DND-41 (cell line): ENCODE results near the gene ZFPM1.

Experiments used
- ATAC-seq: fragments of 200-7000 bp; cut with Tn5 transposase; 3 replicates; pipeline ENCODE4 v1.9.1; 2021; ENCODE audit warnings: low read depth; ENCODE audit not compliant: insufficient read depth
- DNase-seq: peaks from one replicate; pipeline ENCODE4 v3.0.0-alpha.2; 2020
- H2AFZ ChIP-seq: 2 replicates; pipeline ENCODE4 v1.6.0; 2012; ENCODE audit warnings: low read depth, low read length
- H3K27ac ChIP-seq: 2 replicates; pipeline ENCODE4 v1.5.1; 2012; ENCODE audit warnings: low read length, inconsistent platforms
- H3K27me3 ChIP-seq: fragments of 200-600 bp; sonication (generic); 2 replicates; pipeline ENCODE4 v1.6.0; 2012; ENCODE audit warnings: low read length, mild to moderate bottlenecking, inconsistent platforms; ENCODE audit not compliant: insufficient read depth, poor library complexity
- H3K36me3 ChIP-seq: 2 replicates; pipeline ENCODE4 v1.5.1; 2012; ENCODE audit warnings: low read length, inconsistent platforms; ENCODE audit not compliant: insufficient read depth
- H3K4me1 ChIP-seq: 2 replicates; pipeline ENCODE4 v1.5.1; 2012; ENCODE audit warnings: mild to moderate bottlenecking, low read length; ENCODE audit not compliant: insufficient read depth
- H3K4me2 ChIP-seq: 2 replicates; pipeline ENCODE4 v1.6.0; 2012; ENCODE audit warnings: mild to moderate bottlenecking, moderate library complexity, low read length, inconsistent platforms; ENCODE audit not compliant: insufficient read depth
- H3K4me3 ChIP-seq, 2 experiments: fragments of 200-600 bp in 1 of 2; shearing (Covaris generic) in 1 of 2; 2 replicates each; pipeline ENCODE4 v1.5.1; 2012 to 2016; ENCODE audit warnings: inconsistent platforms in 2 of 2, low read length in 2 of 2, mild to moderate bottlenecking in 2 of 2, low read depth in 1 of 2, moderate library complexity in 1 of 2
- H3K79me2 ChIP-seq: 2 replicates; pipeline ENCODE4 v1.6.0; 2012; ENCODE audit warnings: low read length, inconsistent platforms; ENCODE audit not compliant: insufficient read depth
- H3K9ac ChIP-seq: 2 replicates; pipeline ENCODE4 v1.6.0; 2012; ENCODE audit warnings: low read depth, mild to moderate bottlenecking, inconsistent platforms, low read length, moderate library complexity
- H3K9me3 ChIP-seq: 2 replicates; pipeline ENCODE4 v1.5.1; 2012; ENCODE audit warnings: low read length, moderate library complexity, mild to moderate bottlenecking, inconsistent platforms; ENCODE audit not compliant: insufficient read depth, severe bottlenecking
- H4K20me1 ChIP-seq: 2 replicates; pipeline ENCODE4 v1.6.0; 2012; ENCODE audit warnings: low read length; ENCODE audit not compliant: insufficient read depth
- EZH2 ChIP-seq: IDR thresholded peaks from 3 replicates; pipeline ENCODE4 v1.6.1; 2012; ENCODE audit warnings: borderline replicate concordance, low read depth, mild to moderate bottlenecking, moderate library complexity, low read length, inconsistent platforms; ENCODE audit not compliant: severe bottlenecking
- TF ChIP-seq, protein P1 (sequence below): IDR thresholded peaks from 2 replicates; pipeline ENCODE4 v1.5.1; 2012; ENCODE audit warnings: borderline replicate concordance, low read length, moderate library complexity, mild to moderate bottlenecking; ENCODE audit not compliant: poor library complexity, severe bottlenecking; ENCODE audit errors: extremely low read depth

The ZFPM1 gene

DNA sequence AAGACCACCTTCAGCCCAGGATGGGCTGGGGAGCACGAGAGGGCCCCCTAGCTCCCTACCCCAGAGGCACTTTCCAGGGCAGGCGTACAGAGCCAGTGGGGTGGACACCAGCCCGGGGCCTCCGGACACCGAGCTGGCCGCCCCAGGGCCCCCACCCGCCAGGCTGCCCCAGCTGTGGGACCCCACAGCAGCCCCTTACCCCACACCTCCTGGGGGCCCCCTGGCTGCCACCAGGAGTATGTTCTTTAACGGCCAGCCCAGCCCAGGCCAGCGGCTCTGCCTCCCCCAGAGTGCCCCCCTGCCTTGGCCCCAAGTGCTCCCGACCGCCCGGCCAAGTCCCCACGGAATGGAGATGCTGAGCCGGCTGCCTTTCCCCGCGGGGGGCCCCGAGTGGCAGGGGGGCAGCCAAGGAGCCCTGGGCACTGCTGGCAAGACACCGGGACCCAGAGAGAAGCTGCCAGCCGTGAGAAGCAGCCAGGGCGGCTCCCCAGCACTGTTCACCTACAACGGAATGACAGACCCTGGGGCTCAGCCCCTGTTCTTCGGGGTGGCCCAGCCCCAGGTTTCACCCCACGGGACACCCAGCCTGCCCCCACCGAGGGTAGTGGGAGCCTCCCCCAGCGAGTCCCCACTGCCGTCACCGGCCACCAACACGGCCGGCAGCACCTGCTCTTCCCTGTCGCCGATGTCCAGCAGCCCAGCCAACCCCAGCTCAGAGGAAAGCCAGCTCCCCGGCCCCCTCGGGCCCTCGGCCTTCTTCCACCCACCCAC is 24.3 kb upstream of the ZFPM1 start:
- no peak for ATAC-seq
- Histone ChIP-seq H3K4me1 (peaks cover 14% of the 10 kb centered on the region), H3K79me2 (no peaks in the 10 kb centered on the region), H3K4me2 (no peak overlapping the region), H3K27me3 (peaks cover 27% of the 10 kb centered on the region), H3K4me3 (no peak overlapping the region), H2AFZ (no peak overlapping the region), H4K20me1 (peaks cover 16% of the 10 kb centered on the region; the same call in 1 of the 2 replicates), H3K9me3 (no peaks in the 10 kb centered on the region), H3K36me3 (no peaks in the 10 kb centered on the region), H3K27ac (no peak overlapping the region), H3K9ac (no peak overlapping the region)
- TF ChIP-seq, protein P1, sequence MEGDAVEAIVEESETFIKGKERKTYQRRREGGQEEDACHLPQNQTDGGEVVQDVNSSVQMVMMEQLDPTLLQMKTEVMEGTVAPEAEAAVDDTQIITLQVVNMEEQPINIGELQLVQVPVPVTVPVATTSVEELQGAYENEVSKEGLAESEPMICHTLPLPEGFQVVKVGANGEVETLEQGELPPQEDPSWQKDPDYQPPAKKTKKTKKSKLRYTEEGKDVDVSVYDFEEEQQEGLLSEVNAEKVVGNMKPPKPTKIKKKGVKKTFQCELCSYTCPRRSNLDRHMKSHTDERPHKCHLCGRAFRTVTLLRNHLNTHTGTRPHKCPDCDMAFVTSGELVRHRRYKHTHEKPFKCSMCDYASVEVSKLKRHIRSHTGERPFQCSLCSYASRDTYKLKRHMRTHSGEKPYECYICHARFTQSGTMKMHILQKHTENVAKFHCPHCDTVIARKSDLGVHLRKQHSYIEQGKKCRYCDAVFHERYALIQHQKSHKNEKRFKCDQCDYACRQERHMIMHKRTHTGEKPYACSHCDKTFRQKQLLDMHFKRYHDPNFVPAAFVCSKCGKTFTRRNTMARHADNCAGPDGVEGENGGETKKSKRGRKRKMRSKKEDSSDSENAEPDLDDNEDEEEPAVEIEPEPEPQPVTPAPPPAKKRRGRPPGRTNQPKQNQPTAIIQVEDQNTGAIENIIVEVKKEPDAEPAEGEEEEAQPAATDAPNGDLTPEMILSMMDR: no peak
- no peak for TF ChIP-seq EZH2
- DNase-seq: no peak

DNA sequence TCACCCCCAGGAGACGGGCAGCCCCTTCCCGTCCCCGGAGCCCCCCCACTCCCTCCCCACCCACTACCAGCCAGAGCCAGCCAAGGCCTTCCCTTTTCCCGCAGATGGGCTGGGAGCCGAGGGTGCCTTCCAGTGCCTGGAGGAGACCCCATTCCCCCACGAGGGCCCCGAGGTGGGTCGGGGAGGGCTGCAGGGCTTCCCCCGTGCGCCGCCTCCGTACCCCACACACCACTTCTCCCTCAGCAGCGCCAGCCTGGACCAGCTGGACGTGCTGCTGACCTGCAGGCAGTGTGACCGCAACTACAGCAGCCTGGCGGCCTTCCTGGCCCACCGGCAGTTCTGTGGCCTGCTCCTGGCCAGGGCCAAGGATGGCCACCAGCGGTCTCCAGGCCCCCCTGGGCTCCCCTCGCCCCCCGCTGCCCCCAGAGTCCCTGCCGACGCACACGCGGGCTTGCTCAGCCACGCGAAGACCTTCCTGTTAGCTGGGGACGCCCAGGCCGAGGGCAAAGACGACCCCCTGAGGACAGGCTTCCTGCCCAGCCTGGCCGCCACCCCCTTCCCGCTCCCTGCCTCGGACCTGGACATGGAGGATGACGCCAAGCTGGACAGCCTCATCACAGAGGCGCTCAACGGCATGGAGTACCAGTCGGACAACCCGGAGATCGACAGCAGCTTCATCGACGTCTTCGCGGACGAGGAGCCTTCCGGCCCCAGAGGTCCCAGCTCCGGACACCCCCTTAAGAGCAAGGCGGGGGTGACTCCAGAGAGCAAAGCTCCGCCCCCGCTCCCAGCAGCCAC is 23.5 kb upstream of the ZFPM1 start:
- H3K4me2 ChIP-seq: peak overlapping the region; percentile 56
- peak overlapping the region in 1 of 2 experiments; percentile 52; a peak in 2 of 4 replicates for H3K4me3 ChIP-seq
- no peak for ATAC-seq

DNA sequence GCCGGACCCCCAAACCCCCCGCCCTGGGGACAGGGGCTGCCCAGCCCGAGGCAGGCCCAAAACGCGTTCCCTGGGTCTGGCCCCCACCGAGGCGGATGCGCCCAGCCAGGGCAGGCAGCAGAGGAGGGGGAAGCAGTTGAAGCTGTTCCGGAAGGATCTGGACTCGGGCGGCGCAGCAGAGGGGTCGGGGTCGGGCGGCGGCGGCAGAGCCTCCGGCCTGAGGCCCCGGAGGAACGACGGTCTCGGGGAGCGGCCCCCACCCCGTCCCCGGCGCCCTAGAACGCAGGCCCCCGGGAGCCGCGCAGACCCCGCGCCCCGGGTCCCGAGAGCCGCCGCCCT is 22.9 kb upstream of the ZFPM1 start:
- TF ChIP-seq, protein P1: no peak
- TF ChIP-seq EZH2: no peak
- H3K4me1 ChIP-seq: peaks cover 14% of the 10 kb centered on the region
- peak overlapping the region; percentile 47 for H2AFZ ChIP-seq
- H4K20me1 ChIP-seq: peaks cover 14% of the 10 kb centered on the region; the same call in 1 of the 2 replicates
- no peaks in the 10 kb centered on the region for H3K9me3 ChIP-seq
- no peak for DNase-seq
- H3K27ac ChIP-seq: no peak overlapping the region
- H3K9ac ChIP-seq: peak overlapping the region; percentile 53
- H3K79me2 ChIP-seq: no peaks in the 10 kb centered on the region
- H3K27me3 ChIP-seq: peaks cover 27% of the 10 kb centered on the region
- H3K4me2 ChIP-seq: peak overlapping the region; percentile 56
- ATAC-seq: peak; percentile 51; the same call in 2 of the 3 replicates
- H3K36me3 ChIP-seq: no peaks in the 10 kb centered on the region
- H3K4me3 ChIP-seq: peak overlapping the region; percentile 0 to 52; a peak in 3 of 4 replicates

More for the DNA sequence above, 23.5 kb upstream of the ZFPM1 start:
- Histone ChIP-seq H3K4me1 (peaks cover 14% of the 10 kb centered on the region), H4K20me1 (peaks cover 16% of the 10 kb centered on the region; the same call in 1 of the 2 replicates), H3K9ac (peak overlapping the region; percentile 53; the same call in 1 of the 2 replicates), H2AFZ (peak overlapping the region; percentile 47; the same call in 1 of the 2 replicates), H3K9me3 (no peaks in the 10 kb centered on the region), H3K27ac (no peak overlapping the region), H3K79me2 (no peaks in the 10 kb centered on the region), H3K27me3 (peaks cover 27% of the 10 kb centered on the region), H3K36me3 (no peaks in the 10 kb centered on the region)
- DNase-seq: no peak
- TF ChIP-seq EZH2: no peak
- TF ChIP-seq, protein P1: no peak
